OCI-LY3 (cell line): ENCODE results near the gene SERPINA4.

Experiments
- H2AFZ ChIP-seq: fragments of 200-600, 300-600 bp; shearing (Covaris generic); 2 replicates; pipeline ENCODE4 v1.6.0; 2014; ENCODE audit warnings: antibody characterized with exemption, low read depth, low read length
- H3K27ac ChIP-seq: fragments of 200-600, 300-600 bp; sonication (generic); 2 replicates; pipeline ENCODE4 v1.5.1; 2014; ENCODE audit warnings: mild to moderate bottlenecking, low read length, moderate library complexity, mixed read lengths
- H3K27me3 ChIP-seq: fragments of 200-600, 300-600 bp; sonication (generic); 2 replicates; pipeline ENCODE4 v1.6.1; 2014; ENCODE audit warnings: low read depth, low read length, mixed read lengths
- H3K36me3 ChIP-seq: fragments of 200-600, 300-600 bp; sonication (generic); replicated peaks from 2 replicates; pipeline ENCODE3; 2014; ENCODE audit warnings: low read depth, low read length, mixed read lengths
- H3K4me1 ChIP-seq: fragments of 300-600, 200-600 bp; sonication (generic); 2 replicates; pipeline ENCODE4 v1.6.1; 2014; ENCODE audit warnings: low read length, mixed read lengths
- H3K4me2 ChIP-seq: fragments of 200-600, 300-600 bp; sonication (generic); 2 replicates; pipeline ENCODE4 v1.6.1; 2014; ENCODE audit warnings: low read length, mixed read lengths
- H3K4me3 ChIP-seq: fragments of 300-600, 200-600 bp; sonication (generic); 2 replicates; pipeline ENCODE4 v1.5.1; 2014; ENCODE audit warnings: antibody characterized with exemption, mild to moderate bottlenecking, low read length, moderate library complexity
- H3K79me2 ChIP-seq: fragments of 300-600, 200-600 bp; shearing (Covaris generic); 2 replicates; pipeline ENCODE4 v1.6.1; 2014; ENCODE audit warnings: mild to moderate bottlenecking, low read length, mixed read lengths
- H3K9ac ChIP-seq: fragments of 300-600, 200-600 bp; shearing (Covaris generic); 2 replicates; pipeline ENCODE4 v1.6.0; 2014; ENCODE audit warnings: mild to moderate bottlenecking, low read length, moderate library complexity
- H3K9me3 ChIP-seq: fragments of 200-600, 300-600 bp; shearing (Covaris generic); 2 replicates; pipeline ENCODE4 v1.6.1; 2014; ENCODE audit warnings: low read length, mixed read lengths; ENCODE audit not compliant: insufficient read depth
- H4K20me1 ChIP-seq: fragments of 200-600, 300-600 bp; sonication (generic); 2 replicates; pipeline ENCODE4 v1.6.1; 2016; ENCODE audit warnings: low read length, mixed read lengths; ENCODE audit not compliant: insufficient read depth
- EZH2phosphoT487 ChIP-seq: fragments of 200-600 bp; shearing (Covaris generic); IDR thresholded peaks from 2 replicates; pipeline ENCODE4 v1.6.1; 2018; ENCODE audit warnings: antibody characterized with exemption, mixed run types, low read depth
- TF ChIP-seq, protein P1 (sequence below): fragments of 200-600, 300-600 bp; sonication (generic); IDR thresholded peaks from 2 replicates; pipeline ENCODE4 v1.5.1; 2014; ENCODE audit warnings: antibody characterized with exemption, low read length, low read depth

Gene SERPINA4

GRCh38 chr14:94562022-94562421 is 780 bp downstream of the SERPINA4 start:
- Histone ChIP-seq H2AFZ (no peak overlapping the region), H3K4me1 (no peaks in the 10 kb centered on the region), H3K79me2 (no peaks in the 10 kb centered on the region), H3K4me3 (no peak overlapping the region), H3K9me3 (no peaks in the 10 kb centered on the region), H3K27ac (no peak overlapping the region), H4K20me1 (no peaks in the 10 kb centered on the region), H3K4me2 (no peak overlapping the region), H3K9ac (no peak overlapping the region), H3K36me3 (no peaks in the 10 kb centered on the region), H3K27me3 (peaks cover 12% of the 10 kb centered on the region; the same call in 1 of the 2 replicates)
- no peak for TF ChIP-seq EZH2phosphoT487
- TF ChIP-seq, protein P1, sequence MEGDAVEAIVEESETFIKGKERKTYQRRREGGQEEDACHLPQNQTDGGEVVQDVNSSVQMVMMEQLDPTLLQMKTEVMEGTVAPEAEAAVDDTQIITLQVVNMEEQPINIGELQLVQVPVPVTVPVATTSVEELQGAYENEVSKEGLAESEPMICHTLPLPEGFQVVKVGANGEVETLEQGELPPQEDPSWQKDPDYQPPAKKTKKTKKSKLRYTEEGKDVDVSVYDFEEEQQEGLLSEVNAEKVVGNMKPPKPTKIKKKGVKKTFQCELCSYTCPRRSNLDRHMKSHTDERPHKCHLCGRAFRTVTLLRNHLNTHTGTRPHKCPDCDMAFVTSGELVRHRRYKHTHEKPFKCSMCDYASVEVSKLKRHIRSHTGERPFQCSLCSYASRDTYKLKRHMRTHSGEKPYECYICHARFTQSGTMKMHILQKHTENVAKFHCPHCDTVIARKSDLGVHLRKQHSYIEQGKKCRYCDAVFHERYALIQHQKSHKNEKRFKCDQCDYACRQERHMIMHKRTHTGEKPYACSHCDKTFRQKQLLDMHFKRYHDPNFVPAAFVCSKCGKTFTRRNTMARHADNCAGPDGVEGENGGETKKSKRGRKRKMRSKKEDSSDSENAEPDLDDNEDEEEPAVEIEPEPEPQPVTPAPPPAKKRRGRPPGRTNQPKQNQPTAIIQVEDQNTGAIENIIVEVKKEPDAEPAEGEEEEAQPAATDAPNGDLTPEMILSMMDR = no peak

DNA sequence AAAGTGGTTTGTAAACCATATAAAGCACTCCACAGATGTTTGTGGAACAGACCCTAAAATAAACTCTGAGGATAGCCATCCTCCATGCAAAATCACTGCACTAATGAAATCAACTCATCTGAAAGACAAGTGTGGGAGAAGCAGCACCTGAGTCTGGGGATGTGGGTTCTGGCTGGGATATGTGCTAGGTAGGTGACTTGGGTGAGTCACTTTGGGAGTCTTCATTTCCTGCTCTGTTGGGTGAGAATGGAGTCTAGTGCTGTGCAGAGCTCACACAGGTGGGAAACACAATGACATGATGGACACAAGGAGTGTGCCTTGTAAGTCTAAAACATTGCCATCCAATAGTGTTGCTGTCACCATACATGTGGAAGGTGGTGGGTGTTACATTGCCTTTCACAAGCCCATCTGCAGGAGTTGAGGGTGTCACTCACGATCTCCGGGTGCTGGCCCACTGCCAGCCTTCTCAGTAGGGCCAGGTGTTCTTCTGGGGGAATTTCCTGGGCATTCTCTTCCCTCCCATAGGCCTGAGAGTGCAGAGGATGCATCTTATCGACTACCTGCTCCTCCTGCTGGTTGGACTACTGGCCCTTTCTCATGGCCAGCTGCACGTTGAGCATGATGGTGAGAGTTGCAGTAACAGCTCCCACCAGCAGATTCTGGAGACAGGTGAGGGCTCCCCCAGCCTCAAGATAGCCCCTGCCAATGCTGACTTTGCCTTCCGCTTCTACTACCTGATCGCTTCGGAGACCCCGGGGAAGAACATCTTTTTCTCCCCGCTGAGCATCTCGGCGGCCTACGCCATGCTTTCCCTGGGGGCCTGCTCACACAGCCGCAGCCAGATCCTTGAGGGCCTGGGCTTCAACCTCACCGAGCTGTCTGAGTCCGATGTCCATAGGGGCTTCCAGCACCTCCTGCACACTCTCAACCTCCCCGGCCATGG is 2.0 kb downstream of the SERPINA4 start:
- no peak overlapping the region for H3K4me3 ChIP-seq
- no peak overlapping the region for H3K27ac ChIP-seq
- H3K4me1 ChIP-seq = no peaks in the 10 kb centered on the region
- no peaks in the 10 kb centered on the region for H4K20me1 ChIP-seq
- H3K4me2 ChIP-seq = no peak overlapping the region
- H3K9me3 ChIP-seq = no peaks in the 10 kb centered on the region
- peaks cover 22% of the 10 kb centered on the region; the same call in 1 of the 2 replicates for H3K27me3 ChIP-seq
- H3K79me2 ChIP-seq = no peaks in the 10 kb centered on the region
- H3K36me3 ChIP-seq = no peaks in the 10 kb centered on the region
- no peak overlapping the region for H3K9ac ChIP-seq
- no peak for TF ChIP-seq EZH2phosphoT487
- TF ChIP-seq, protein P1 = no peak
- no peak overlapping the region for H2AFZ ChIP-seq

DNA sequence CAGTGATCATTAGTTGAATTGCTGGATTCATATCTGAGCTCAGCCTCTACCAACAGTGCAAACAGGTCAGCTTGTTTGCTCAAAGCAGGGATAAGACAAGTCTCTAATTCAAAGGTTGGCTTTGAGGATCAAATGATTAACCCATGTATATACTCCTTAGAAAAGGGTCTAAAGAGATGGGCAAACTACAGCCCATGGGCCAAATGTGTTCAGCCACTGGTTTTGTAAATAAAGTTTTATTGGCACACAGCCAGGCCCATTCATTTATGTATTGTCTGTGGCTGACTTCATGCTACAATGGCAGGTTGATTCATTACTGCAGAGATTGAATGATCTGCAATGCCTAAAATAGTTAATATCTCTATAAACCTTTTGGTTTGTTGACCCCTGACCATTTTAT is 3.1 kb downstream of the SERPINA4 start:
- no peaks in the 10 kb centered on the region for H3K79me2 ChIP-seq
- H4K20me1 ChIP-seq = no peaks in the 10 kb centered on the region
- TF ChIP-seq, protein P1 = no peak
- no peak for TF ChIP-seq EZH2phosphoT487
- no peak overlapping the region for H3K9ac ChIP-seq
- H3K9me3 ChIP-seq = no peaks in the 10 kb centered on the region
- H3K27ac ChIP-seq = no peak overlapping the region
- H3K4me3 ChIP-seq = no peak overlapping the region
- H3K4me2 ChIP-seq = no peak overlapping the region
- H3K4me1 ChIP-seq = no peaks in the 10 kb centered on the region
- H3K27me3 ChIP-seq = peaks cover 22% of the 10 kb centered on the region; the same call in 1 of the 2 replicates
- no peaks in the 10 kb centered on the region for H3K36me3 ChIP-seq
- no peak overlapping the region for H2AFZ ChIP-seq

DNA sequence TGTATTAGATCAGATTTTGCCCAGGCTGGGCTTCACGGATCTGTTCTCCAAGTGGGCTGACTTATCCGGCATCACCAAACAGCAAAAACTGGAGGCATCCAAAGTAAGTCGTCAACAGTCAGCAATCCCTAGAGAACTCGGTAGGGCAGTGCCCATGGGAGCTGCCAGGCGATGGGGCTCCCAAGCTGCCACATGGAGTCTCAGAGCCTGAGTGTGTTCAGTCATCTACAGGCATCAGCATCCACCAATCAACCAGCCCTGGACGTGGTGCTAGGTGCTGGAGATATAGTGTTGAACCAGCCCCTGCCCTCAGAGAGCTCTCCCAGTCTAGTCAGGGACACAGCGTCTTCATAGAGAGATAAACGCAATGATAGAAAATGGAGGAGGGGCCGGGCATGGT is 6.9 kb downstream of the SERPINA4 start:
- Histone ChIP-seq H3K79me2 (no peaks in the 10 kb centered on the region), H4K20me1 (no peaks in the 10 kb centered on the region), H3K36me3 (no peaks in the 10 kb centered on the region), H3K4me3 (no peak overlapping the region), H3K4me1 (no peaks in the 10 kb centered on the region), H2AFZ (no peak overlapping the region), H3K27me3 (peaks cover 17% of the 10 kb centered on the region; the same call in 1 of the 2 replicates), H3K9ac (no peak overlapping the region), H3K27ac (no peak overlapping the region), H3K4me2 (no peak overlapping the region), H3K9me3 (no peaks in the 10 kb centered on the region)
- no peak for TF ChIP-seq EZH2phosphoT487
- TF ChIP-seq, protein P1 = no peak
